ENCODE results near the gene SPAAR. TPM values are rescaled to one million over a fixed set of nuclear protein-coding genes. Genes with fewer than 3 reads are reported as not detected.

SPAAR gene
- total RNA-seq, 4 donors from 2014 or later: 5.6 to 70.1 (median 18.4) TPM

GRCh38 chr9:35917261-35917660 is 8.0 kb downstream of the SPAAR start:
- DNase-seq (ENCODE audit: low spot score) (no peak), ATAC-seq (ENCODE audit: low FRiP score) (no peak)
- no peak for TF ChIP-seq CTCF (IDR thresholded peaks at IDR 0.05)

- DNase-seq (ENCODE audit: low spot score) (no peak), ATAC-seq (ENCODE audit: low FRiP score) (no peak)
- TF ChIP-seq CTCF (IDR thresholded peaks at IDR 0.05): no peak
Observed at GRCh38 chr9:35918780-35919179, 9.5 kb downstream of the SPAAR start.

- ATAC-seq (ENCODE audit: low FRiP score) (no peak), DNase-seq (ENCODE audit: low spot score) (no peak)
- TF ChIP-seq CTCF (IDR thresholded peaks at IDR 0.05): no peak
Observed at GRCh38 chr9:35919212-35920008, 10.1 kb downstream of the SPAAR start.

- TF ChIP-seq CTCF (IDR thresholded peaks at IDR 0.05): no peak
Observed at GRCh38 chr9:35920051-35920620, 10.8 kb downstream of the SPAAR start.

GRCh38 chr9:35923598-35923926 is 14.3 kb downstream of the SPAAR start:
- no peak for TF ChIP-seq CTCF (IDR thresholded peaks at IDR 0.05)
- DNase-seq (ENCODE audit: low spot score) (no peak), ATAC-seq (ENCODE audit: low FRiP score) (no peak)

More at GRCh38 chr9:35920051-35920620, 10.8 kb downstream of the SPAAR start:
- ATAC-seq (ENCODE audit: low FRiP score) (no peak), DNase-seq (ENCODE audit: low spot score) (no peak)

- ATAC-seq (ENCODE audit: low FRiP score) (peak; percentile 96), DNase-seq (ENCODE audit: low spot score) (no peak)
- TF ChIP-seq CTCF (IDR thresholded peaks at IDR 0.05): no peak
Observed at GRCh38 chr9:35923927-35924763, 14.9 kb downstream of the SPAAR start.
